HL-60/S4 treated with retinoic acid at 250 ng/mL for 4 days and 3 days (cell line): Measurements from ENCODE around the gene CAV1.

ENCODE experiments used
- in situ Hi-C: fragments of 300-500 bp; cut with MboI; formaldehyde crosslinking; loops from 2 replicates; pipeline ENCODE4 v1.7.0; 2022; ENCODE audit warnings: low sequenced_read_pairs

Gene CAV1

GRCh38 chr7:116593359-116594075 is 68.7 kb downstream of the CAV1 start:
- in situ Hi-C loops = loop anchor here (25.0 kb wide), 2 partner anchors 331 to 431 kb away; no protein-coding TSS in a partner anchor

GRCh38 chr7:116595063-116595462 is 70.2 kb downstream of the CAV1 start:
- in situ Hi-C loops = loop anchor here (25.0 kb wide), 2 partner anchors 333 to 433 kb away; no protein-coding TSS in a partner anchor

DNA sequence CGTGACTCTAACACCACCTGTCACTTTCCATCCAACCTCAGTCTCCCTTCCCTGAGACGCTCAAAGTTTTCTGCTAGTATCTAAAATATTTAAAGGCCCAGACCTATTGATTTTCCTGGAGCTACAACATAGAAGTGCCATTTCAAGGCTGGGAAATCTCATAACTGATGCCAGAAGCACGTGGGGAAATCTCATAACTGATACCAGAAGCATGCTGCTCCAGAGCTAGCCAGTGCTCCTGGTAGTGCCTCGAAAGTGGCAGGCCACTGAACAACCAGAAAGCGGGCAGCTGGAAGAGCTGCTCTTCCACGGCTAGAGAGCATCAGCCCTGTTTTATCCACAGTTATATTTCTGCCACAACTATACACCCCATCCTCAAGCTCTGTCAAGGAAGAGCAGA is 72.5 kb downstream of the CAV1 start:
- in situ Hi-C loops = loop anchor here (25.0 kb wide), 2 partner anchors 335 to 435 kb away; no protein-coding TSS in a partner anchor

DNA sequence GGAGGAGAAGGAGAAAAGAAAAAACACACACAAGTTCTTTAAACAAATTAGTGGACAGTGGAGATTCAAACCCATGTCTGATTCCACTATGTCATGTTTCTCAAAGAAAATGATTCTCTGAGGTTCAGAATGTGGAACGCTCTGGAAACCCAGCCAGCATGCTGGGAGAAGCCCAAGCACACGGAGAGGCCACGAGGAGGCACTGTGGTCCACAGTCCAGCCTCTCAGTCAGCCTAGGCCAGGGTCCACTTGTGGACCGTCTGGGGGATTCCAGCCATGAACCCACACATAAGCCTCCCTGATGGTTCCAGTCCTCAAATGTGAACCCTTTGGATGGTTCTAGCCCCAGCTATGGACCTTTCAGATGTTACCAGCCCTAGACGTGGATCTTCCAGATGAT is 73.4 kb downstream of the CAV1 start:
- in situ Hi-C loops = loop anchor here (25.0 kb wide), 2 partner anchors 336 to 436 kb away; no protein-coding TSS in a partner anchor

GRCh38 chr7:116598861-116599260 is 74.0 kb downstream of the CAV1 start:
- in situ Hi-C loops = loop anchor here (25.0 kb wide), 2 partner anchors 337 to 437 kb away; no protein-coding TSS in a partner anchor

DNA sequence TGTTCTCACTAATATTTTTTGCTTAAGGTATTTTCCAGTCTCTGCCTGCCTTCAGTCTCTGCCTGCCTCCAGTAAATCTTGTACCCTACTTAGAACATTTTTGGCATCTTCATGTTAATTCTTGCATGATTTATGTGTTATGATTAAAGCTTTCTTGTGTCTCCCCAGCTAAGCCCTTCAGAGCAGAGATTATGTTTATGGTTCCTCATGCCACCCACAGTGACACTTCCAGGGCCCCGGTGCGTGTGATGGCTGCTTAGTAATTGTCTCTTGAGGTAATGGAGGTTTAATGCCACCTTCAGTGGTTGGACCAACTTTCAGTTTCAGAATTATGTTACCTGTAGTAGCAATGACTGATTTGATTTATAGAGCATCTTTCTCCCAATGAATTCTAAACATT is 76.6 kb downstream of the CAV1 start:
- in situ Hi-C loops = no loop called here

DNA sequence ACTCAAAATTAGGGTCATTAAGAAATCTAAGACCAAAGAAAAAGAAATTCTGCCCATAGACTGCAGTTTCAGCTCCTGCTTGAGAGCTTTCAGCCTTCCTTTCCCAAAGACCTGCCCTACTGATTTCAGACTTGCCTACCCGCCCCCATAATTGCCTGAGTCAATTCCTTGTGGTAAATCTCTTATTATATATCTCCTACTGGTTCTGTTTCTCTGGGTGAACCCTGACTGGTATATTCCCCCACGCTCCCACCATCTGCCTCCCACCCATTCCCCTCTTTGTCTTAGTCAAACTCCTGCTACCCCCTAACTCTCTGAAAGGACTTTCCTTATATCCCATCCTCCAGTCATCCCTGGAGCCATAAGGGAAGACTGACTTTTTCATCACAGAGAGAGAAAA is 82.5 kb downstream of the CAV1 start:
- in situ Hi-C loops = no loop called here

DNA sequence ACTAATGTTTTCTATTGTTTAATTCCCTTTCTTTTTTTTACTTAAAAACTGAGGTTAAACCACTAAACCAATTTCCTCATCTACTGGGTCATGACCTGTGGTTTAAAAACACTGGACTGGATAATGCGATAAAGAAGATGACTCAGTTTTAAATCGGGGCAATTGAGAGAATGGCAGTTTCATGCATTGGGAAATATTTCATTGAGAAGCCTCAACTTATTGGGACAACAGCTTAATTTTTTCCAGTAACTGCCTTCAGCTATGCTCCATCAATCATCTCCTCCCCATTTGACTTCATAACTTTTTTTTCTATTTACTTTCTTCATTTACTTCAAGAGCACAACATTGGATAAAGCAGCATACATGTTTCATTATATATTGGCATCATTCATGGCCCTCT is 85.4 kb downstream of the CAV1 start:
- in situ Hi-C loops = no loop called here

- in situ Hi-C loops = no loop called here
Measured at GRCh38 chr7:116610721-116611120, 85.9 kb downstream of the CAV1 start.
